ENCODE data around the gene SLC41A1. TPM values are rescaled to one million over a fixed set of nuclear protein-coding genes. Genes with fewer than 3 reads are reported as not detected.
A peak's percentile ranks its signal among the peaks of the same experiment; 100 is the strongest.

SLC41A1 gene
- total RNA-seq, 1 donor from 2014 or later, result 14.0 TPM

DNA sequence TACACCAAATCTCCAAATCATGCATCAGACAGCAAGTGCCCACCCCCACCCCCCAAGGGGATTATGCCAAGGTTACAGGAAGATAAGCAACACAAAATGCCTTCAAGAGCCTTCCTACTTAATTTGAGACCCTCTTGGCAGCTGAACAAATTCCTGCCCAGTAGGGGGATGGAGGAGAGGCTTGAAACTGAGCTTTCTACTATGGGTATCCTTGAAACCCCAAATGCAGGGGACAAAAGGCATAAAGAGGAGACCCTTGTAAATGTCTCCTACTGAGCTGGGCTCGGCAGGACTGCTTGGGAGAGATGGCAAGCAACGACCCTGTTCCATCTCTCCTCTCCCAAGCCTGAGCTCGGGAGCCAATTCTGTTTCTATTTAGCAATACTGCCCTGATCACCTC lies 3.5 kb downstream of the SLC41A1 start:
- peak overlapping the region; percentile 37 for H3K4me3 ChIP-seq (ENCODE audit: low read depth, low read length)
- TF ChIP-seq, protein P1, sequence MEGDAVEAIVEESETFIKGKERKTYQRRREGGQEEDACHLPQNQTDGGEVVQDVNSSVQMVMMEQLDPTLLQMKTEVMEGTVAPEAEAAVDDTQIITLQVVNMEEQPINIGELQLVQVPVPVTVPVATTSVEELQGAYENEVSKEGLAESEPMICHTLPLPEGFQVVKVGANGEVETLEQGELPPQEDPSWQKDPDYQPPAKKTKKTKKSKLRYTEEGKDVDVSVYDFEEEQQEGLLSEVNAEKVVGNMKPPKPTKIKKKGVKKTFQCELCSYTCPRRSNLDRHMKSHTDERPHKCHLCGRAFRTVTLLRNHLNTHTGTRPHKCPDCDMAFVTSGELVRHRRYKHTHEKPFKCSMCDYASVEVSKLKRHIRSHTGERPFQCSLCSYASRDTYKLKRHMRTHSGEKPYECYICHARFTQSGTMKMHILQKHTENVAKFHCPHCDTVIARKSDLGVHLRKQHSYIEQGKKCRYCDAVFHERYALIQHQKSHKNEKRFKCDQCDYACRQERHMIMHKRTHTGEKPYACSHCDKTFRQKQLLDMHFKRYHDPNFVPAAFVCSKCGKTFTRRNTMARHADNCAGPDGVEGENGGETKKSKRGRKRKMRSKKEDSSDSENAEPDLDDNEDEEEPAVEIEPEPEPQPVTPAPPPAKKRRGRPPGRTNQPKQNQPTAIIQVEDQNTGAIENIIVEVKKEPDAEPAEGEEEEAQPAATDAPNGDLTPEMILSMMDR (conservative IDR thresholded peaks at IDR 0.05; ENCODE audit: low read depth, low read length), result no peak
- no peak for DNase-seq (ENCODE audit: low read depth)

DNA sequence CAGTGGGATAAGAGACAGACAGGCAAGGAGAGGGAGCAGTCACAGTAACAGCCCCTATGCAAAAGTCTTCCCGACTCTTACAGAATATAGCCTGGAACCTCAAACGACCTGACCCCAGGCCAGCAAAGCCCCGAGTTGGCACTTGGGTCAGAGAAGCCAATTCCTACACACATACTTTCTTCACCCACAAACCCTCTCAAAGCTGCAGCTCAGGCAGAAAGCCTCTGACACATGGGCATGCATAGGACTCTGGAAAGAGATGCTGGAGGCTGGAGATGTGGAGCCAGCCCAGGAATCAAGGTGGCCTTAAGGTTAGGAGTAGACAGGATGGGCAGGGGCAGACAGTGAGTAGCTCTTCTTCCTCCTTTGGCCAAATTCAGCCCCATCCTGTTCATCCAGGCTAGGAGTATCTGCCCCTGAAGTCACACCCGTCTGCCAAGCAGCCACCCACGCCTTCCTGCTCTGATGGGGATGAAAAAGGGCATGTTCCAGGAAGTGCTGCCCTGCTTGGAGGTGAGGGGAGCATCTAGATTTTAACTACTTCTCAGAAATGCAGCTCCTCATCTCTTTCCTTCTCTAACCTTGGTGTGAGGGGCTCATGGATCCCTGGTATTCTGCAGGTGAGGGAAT lies 7.8 kb downstream of the SLC41A1 start:
- TF ChIP-seq, protein P1 (conservative IDR thresholded peaks at IDR 0.05; ENCODE audit: low read depth, low read length), result no peak
- DNase-seq (ENCODE audit: low read depth), result no peak
- H3K4me3 ChIP-seq (ENCODE audit: low read depth, low read length), result no peak overlapping the region

DNA sequence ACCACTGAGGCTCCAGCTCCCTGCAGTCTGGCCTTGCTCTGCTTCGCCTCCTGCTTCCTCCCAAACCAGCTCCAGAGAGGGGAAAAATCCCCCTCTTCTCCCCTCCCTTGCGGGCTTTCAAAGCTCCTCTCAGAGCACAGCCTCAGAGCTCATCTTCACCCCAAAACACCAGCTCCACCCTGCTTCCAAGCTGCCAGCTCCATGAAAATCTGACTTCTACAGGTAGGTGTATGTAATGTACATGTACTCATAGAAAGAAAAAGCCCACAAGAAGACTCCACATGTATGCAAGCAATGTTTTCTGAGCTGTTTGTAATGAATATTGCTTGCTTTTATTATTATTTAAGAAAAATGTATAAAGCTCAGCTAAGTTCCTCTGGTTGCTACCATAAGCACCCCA lies 8.4 kb downstream of the SLC41A1 start:
- no peak overlapping the region for H3K4me3 ChIP-seq (ENCODE audit: low read depth, low read length)
- no peak for DNase-seq (ENCODE audit: low read depth)
- TF ChIP-seq, protein P1 (conservative IDR thresholded peaks at IDR 0.05; ENCODE audit: low read depth, low read length), result no peak

DNA sequence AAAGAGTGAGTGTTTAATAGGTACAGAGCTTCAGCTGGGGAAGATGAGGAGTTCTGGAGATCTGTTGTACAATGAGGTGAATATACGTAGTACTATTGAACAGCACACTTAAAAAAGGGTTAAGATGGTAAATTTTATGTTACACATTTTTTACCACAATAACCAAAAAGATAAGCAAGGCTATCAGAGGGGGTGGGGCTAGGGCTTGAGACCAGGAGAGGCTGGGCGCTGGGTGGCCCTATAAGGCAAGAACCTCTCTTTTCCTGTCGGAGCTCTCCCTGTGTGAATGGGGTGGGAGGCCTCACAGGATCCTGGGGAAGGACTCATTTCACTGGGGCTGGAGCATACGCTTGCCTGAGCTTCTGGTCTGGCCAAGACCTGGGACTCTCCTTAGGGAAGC lies 9.0 kb downstream of the SLC41A1 start:
- TF ChIP-seq, protein P1 (conservative IDR thresholded peaks at IDR 0.05; ENCODE audit: low read depth, low read length), result no peak
- no peak for DNase-seq (ENCODE audit: low read depth)
- H3K4me3 ChIP-seq (ENCODE audit: low read depth, low read length), result no peak overlapping the region

DNA sequence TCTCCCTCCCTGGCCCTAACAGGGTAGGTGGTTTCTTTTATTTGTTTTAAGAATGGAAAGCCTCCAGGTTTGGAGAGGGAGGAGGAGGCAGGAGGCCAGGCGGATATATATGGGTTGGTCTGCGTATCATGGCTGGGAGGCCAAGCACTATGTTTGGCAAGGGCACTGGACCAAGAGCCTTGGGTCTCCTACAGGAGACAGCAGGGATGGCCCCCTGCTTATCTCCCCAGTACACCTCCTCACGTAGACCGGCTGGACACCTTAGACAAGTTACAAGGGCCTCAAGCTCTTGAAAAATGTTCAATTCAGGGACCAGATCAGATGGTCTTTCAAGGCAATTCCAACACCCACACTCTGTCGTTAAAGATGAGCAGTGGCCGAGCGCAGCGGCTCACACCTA lies 10.9 kb downstream of the SLC41A1 start:
- DNase-seq (ENCODE audit: low read depth), result no peak
- no peak overlapping the region for H3K4me3 ChIP-seq (ENCODE audit: low read depth, low read length)
- TF ChIP-seq, protein P1 (conservative IDR thresholded peaks at IDR 0.05; ENCODE audit: low read depth, low read length), result no peak

DNA sequence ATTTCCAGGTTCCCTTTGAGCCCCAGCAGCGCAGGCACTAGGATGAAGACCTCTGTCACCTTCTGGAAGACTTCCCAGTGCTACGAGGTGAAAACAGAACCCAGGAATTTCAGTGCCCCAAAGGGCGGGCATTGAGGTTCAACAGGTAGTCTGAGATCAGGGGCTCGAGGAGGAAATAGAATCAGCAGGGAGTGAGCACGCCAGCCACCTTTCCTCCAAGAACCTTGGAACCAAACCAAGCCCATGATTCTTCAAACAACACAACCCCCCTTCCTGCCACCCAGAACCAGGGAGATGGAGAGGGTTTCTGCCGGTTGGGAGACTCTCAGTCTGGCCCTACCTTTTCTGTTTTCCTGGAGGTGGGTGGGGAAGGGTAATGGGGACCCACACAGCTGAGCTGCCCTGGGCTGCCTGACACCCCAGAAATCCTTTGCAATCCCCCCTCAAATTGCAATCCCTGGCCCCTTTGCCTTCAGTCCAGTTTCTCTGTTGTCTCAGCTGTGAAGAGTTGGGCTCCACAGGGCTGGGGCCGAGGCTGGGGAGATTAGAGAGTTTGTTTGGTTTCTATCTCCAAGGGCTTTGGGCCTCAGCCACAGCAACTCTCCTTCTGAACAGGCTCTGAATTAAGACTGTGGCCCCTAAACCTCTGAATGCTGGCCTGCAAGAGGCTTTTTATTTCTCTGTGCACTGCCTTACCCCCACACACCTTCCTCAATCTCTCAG lies 11.9 kb downstream of the SLC41A1 start:
- TF ChIP-seq, protein P1 (conservative IDR thresholded peaks at IDR 0.05; ENCODE audit: low read depth, low read length), result no peak
- H3K4me3 ChIP-seq (ENCODE audit: low read depth, low read length), result no peak overlapping the region
- no peak for DNase-seq (ENCODE audit: low read depth)

DNA sequence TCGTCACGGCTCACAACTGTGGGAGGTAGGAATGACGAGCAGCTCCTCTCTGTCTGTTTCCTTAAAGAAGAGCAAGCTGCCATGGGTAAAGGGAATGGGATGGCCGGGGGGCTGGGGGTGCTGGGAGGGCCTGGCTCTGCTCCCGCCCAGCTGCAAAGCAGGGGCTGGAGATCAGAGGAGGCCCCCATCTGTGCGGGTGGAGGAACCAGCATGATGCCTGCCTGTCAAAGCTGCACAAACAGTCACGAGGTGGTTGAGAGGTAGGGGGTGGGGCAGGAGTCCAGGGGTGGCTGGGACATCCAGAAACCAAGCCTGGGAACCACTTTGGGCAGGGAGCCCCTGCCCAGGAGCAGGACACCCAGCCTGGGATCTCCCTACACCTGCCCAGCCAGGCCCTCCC lies 12.6 kb downstream of the SLC41A1 start:
- TF ChIP-seq, protein P1 (conservative IDR thresholded peaks at IDR 0.05; ENCODE audit: low read depth, low read length), result no peak
- DNase-seq (ENCODE audit: low read depth), result no peak
- H3K4me3 ChIP-seq (ENCODE audit: low read depth, low read length), result no peak overlapping the region
